ENCODE results near the gene ARHGAP6. TPM values are rescaled to one million over a fixed set of nuclear protein-coding genes. Genes with fewer than 3 reads are reported as not detected.

Gene ARHGAP6
- total and polyA plus RNA-seq, 2 experiments from 2014 or later, result 0.26 to 0.59 TPM

DNA sequence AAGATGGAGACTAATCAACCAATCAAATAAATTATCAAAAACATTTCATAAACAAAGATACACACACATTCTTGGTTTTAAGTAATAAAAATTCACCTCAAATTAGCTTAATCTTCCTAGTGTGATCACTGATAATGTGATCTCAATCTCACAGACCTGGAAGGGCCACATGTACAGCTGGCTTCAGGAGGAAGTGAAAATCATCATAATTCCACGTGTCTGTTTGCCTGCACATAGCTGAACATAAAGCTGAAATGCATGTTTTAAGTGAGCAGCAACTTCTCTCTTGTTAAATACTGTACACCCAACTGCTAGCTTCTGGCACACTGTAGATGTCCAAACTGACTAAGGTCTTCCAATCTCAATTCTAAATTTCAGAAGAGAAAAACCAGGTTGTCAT is 53.8 kb downstream of the ARHGAP6 start (continued):
- TF ChIP-seq, protein P1, sequence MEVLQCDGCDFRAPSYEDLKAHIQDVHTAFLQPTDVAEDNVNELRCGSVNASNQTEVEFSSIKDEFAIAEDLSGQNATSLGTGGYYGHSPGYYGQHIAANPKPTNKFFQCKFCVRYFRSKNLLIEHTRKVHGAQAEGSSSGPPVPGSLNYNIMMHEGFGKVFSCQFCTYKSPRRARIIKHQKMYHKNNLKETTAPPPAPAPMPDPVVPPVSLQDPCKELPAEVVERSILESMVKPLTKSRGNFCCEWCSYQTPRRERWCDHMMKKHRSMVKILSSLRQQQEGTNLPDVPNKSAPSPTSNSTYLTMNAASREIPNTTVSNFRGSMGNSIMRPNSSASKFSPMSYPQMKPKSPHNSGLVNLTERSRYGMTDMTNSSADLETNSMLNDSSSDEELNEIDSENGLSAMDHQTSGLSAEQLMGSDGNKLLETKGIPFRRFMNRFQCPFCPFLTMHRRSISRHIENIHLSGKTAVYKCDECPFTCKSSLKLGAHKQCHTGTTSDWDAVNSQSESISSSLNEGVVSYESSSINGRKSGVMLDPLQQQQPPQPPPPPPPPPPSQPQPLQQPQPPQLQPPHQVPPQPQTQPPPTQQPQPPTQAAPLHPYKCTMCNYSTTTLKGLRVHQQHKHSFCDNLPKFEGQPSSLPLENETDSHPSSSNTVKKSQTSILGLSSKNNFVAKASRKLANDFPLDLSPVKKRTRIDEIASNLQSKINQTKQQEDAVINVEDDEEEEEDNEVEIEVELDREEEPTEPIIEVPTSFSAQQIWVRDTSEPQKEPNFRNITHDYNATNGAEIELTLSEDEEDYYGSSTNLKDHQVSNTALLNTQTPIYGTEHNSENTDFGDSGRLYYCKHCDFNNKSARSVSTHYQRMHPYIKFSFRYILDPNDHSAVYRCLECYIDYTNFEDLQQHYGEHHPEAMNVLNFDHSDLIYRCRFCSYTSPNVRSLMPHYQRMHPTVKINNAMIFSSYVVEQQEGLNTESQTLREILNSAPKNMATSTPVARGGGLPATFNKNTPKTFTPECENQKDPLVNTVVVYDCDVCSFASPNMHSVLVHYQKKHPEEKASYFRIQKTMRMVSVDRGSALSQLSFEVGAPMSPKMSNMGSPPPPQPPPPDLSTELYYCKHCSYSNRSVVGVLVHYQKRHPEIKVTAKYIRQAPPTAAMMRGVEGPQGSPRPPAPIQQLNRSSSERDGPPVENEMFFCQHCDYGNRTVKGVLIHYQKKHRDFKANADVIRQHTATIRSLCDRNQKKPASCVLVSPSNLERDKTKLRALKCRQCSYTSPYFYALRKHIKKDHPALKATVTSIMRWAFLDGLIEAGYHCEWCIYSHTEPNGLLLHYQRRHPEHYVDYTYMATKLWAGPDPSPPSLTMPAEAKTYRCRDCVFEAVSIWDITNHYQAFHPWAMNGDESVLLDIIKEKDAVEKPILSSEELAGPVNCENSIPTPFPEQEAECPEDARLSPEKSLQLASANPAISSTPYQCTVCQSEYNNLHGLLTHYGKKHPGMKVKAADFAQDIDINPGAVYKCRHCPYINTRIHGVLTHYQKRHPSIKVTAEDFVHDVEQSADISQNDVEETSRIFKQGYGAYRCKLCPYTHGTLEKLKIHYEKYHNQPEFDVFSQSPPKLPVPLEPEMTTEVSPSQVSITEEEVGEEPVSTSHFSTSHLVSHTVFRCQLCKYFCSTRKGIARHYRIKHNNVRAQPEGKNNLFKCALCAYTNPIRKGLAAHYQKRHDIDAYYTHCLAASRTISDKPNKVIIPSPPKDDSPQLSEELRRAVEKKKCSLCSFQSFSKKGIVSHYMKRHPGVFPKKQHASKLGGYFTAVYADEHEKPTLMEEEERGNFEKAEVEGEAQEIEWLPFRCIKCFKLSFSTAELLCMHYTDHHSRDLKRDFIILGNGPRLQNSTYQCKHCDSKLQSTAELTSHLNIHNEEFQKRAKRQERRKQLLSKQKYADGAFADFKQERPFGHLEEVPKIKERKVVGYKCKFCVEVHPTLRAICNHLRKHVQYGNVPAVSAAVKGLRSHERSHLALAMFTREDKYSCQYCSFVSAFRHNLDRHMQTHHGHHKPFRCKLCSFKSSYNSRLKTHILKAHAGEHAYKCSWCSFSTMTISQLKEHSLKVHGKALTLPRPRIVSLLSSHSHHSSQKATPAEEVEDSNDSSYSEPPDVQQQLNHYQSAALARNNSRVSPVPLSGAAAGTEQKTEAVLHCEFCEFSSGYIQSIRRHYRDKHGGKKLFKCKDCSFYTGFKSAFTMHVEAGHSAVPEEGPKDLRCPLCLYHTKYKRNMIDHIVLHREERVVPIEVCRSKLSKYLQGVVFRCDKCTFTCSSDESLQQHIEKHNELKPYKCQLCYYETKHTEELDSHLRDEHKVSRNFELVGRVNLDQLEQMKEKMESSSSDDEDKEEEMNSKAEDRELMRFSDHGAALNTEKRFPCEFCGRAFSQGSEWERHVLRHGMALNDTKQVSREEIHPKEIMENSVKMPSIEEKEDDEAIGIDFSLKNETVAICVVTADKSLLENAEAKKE (CRISPR knock-in tag; IDR thresholded peaks at IDR 0.05), result no peak
- no peak for TF ChIP-seq CREB1 (CRISPR knock-in tag; IDR thresholded peaks at IDR 0.05; ENCODE audit: low read depth)

GRCh38 chrX:11611161-11611560 is 54.6 kb downstream of the ARHGAP6 start:
- H3K36me3 ChIP-seq (ENCODE audit: insufficient read depth), result no peaks in the 10 kb centered on the region
- H4K20me1 ChIP-seq (replicated peaks; ENCODE audit: insufficient read depth), result no peaks in the 10 kb centered on the region
- H3K4me3 ChIP-seq, result no peak overlapping the region
- H3K4me2 ChIP-seq, result no peak overlapping the region
- Mint-ChIP-seq H3K9me3 (no peaks in the 10 kb centered on the region), H3K27me3 (ENCODE audit: insufficient read depth, low read depth, poor library complexity) (peaks cover 1% of the 10 kb centered on the region), H3K36me3 (ENCODE audit: low read depth) (no peaks in the 10 kb centered on the region), H3K4me3 (no peak overlapping the region), H3K4me1 (no peaks in the 10 kb centered on the region), H3K27ac (no peak overlapping the region)
- DNase-seq (ENCODE audit: low spot score) (no peak), ATAC-seq (no peak)
- no peaks in the 10 kb centered on the region for H3K9me2 ChIP-seq (ENCODE audit: insufficient read depth)
- no peak overlapping the region for H3K27ac ChIP-seq (ENCODE audit: low read depth)
- H2AFZ ChIP-seq, result no peak overlapping the region
- no peaks in the 10 kb centered on the region for H3K79me2 ChIP-seq (replicated peaks; ENCODE audit: insufficient read depth)
- H3F3A ChIP-seq (replicated peaks; ENCODE audit: low read depth), result no peaks in the 10 kb centered on the region
- H3K4me1 ChIP-seq (ENCODE audit: insufficient read depth), result no peaks in the 10 kb centered on the region
- no peaks in the 10 kb centered on the region for H3K27me3 ChIP-seq (ENCODE audit: insufficient read depth)
- TF ChIP-seq ZNF331 (CRISPR knock-in tag; IDR thresholded peaks at IDR 0.05; ENCODE audit: low read depth), result no peak
- no peak for TF ChIP-seq STAT1 (IDR thresholded peaks at IDR 0.05; ENCODE audit: unreplicated experiment)
- TF ChIP-seq, protein P2, sequence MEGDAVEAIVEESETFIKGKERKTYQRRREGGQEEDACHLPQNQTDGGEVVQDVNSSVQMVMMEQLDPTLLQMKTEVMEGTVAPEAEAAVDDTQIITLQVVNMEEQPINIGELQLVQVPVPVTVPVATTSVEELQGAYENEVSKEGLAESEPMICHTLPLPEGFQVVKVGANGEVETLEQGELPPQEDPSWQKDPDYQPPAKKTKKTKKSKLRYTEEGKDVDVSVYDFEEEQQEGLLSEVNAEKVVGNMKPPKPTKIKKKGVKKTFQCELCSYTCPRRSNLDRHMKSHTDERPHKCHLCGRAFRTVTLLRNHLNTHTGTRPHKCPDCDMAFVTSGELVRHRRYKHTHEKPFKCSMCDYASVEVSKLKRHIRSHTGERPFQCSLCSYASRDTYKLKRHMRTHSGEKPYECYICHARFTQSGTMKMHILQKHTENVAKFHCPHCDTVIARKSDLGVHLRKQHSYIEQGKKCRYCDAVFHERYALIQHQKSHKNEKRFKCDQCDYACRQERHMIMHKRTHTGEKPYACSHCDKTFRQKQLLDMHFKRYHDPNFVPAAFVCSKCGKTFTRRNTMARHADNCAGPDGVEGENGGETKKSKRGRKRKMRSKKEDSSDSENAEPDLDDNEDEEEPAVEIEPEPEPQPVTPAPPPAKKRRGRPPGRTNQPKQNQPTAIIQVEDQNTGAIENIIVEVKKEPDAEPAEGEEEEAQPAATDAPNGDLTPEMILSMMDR (conservative IDR thresholded peaks at IDR 0.05; ENCODE audit: low read depth in 2 of 2), result no peak
- TF ChIP-seq POLR2AphosphoS5 (IDR thresholded peaks at IDR 0.05; ENCODE audit: low read depth), result no peak
- TF ChIP-seq EZH2phosphoT487 (IDR thresholded peaks at IDR 0.05; ENCODE audit: unreplicated experiment), result no peak
- TF ChIP-seq, protein P1 (CRISPR knock-in tag; IDR thresholded peaks at IDR 0.05), result no peak
- TF ChIP-seq JUNB (IDR thresholded peaks at IDR 0.05; ENCODE audit: unreplicated experiment), result no peak
- no peak for TF ChIP-seq NANOG (IDR thresholded peaks at IDR 0.05; ENCODE audit: borderline replicate concordance)
